HepG2 (cell line): ENCODE data around the gene NEBL. TPM values are rescaled to one million over a fixed set of nuclear protein-coding genes. Genes with fewer than 3 reads are reported as not detected.

Experiments
- ATAC-seq: fragments of 200-7000 bp; cut with Tn5 transposase; 3 replicates; pipeline ENCODE4 v1.9.1; 2020; ENCODE audit warnings: mild to moderate bottlenecking, moderate library complexity
- BruUV-seq: library from RNA; stranded (reverse); fragments of 400-500 nt; replicated peaks from 2 replicates; lab custom pipeline; 2021; lab: Mats Ljungman, UMichigan
- CTCF ChIA-PET: fragments of 300-600 bp; formaldehyde crosslinking; extraction: SDS; loops from one replicate; lab custom pipeline; 2021; ENCODE audit warnings: low total read pairs, inconsistent platforms, low intra/inter-chr PET ratio; lab: Yijun Ruan, JAX
- POLR2A ChIA-PET: fragments of 350-600 bp; sonication (Branson Sonifier 250); formaldehyde crosslinking; loops from one replicate; lab custom pipeline; 2020; ENCODE audit warnings: antibody characterized with exemption, inconsistent platforms; lab: Yijun Ruan, JAX
- DNase-seq: peaks from one replicate; pipeline ENCODE4 v3.0.0-alpha.2; 2015; ENCODE audit warnings: low spot score
- FAIRE-seq: peaks from 3 replicates; lab custom pipeline; 2011; peaks lifted over from hg19 to GRCh38; lab: Jason Lieb, UNC
- H2AFZ ChIP-seq: one replicate; pipeline ENCODE4 v1.6.1; 2011; ENCODE audit warnings: low read length, inconsistent platforms
- H3K27ac ChIP-seq: fragments of 300-600 bp; 3 replicates; pipeline ENCODE4 v1.8.0; 2011; ENCODE audit warnings: mixed run types, mild to moderate bottlenecking, mixed read lengths, low read length, inconsistent platforms; ENCODE audit not compliant: insufficient read depth; ENCODE audit errors: extremely low read length
- H3K27me3 ChIP-seq, 2 experiments: fragments of 200-600 bp in 1 of 2; 2 replicates in 1 of 2; 3 replicates in 1 of 2; pipeline versions ENCODE4 v1.6.0 to v1.8.0; 2011; ENCODE audit warnings: low read length in 2 of 2, mild to moderate bottlenecking in 2 of 2, moderate library complexity in 2 of 2, inconsistent platforms in 1 of 2; ENCODE audit not compliant: insufficient read depth in 2 of 2, control insufficient read depth in 1 of 2
- H3K36me3 ChIP-seq, 2 experiments: fragments of 200-600 bp in 1 of 2; replicated peaks in 1 of 2; 2 replicates in 1 of 2; 3 replicates in 1 of 2; pipeline versions ENCODE4 v1.5.1 to v1.8.0; 2011; ENCODE audit warnings: low read length in 2 of 2, inconsistent platforms in 1 of 2; ENCODE audit not compliant: insufficient read depth in 2 of 2, control insufficient read depth in 1 of 2
- H3K4me1 ChIP-seq: 2 replicates; pipeline ENCODE4 v1.5.1; 2012; ENCODE audit warnings: low read length, inconsistent platforms; ENCODE audit not compliant: insufficient read depth
- H3K4me2 ChIP-seq: 2 replicates; pipeline ENCODE4 v1.6.0; 2011; ENCODE audit warnings: low read depth, low read length, inconsistent platforms
- H3K4me3 ChIP-seq, 3 experiments: fragments of 200-600 bp in 1 of 3; sonication (generic), shearing (Covaris generic) in 1 of 3; replicated peaks in 1 of 3; 2 replicates each; pipeline ENCODE4 v1.5.1; 2011 to 2016; ENCODE audit warnings: low read length in 3 of 3, inconsistent platforms in 2 of 3, low read depth in 2 of 3, mild to moderate bottlenecking in 2 of 3, control low read depth in 1 of 3, mixed read lengths in 1 of 3; ENCODE audit not compliant: insufficient read depth in 1 of 3
- H3K79me2 ChIP-seq: one replicate; pipeline ENCODE4 v1.6.1; 2011; ENCODE audit warnings: low read length, inconsistent platforms; ENCODE audit not compliant: insufficient read depth
- H3K9ac ChIP-seq: 2 replicates; pipeline ENCODE4 v1.6.0; 2011; ENCODE audit warnings: mild to moderate bottlenecking, low read depth, low read length, inconsistent platforms; ENCODE audit not compliant: insufficient read depth
- H3K9me3 ChIP-seq: 2 replicates; pipeline ENCODE4 v1.5.1; 2012; ENCODE audit warnings: mild to moderate bottlenecking, low read length
- H4K20me1 ChIP-seq: 2 replicates; pipeline ENCODE4 v1.6.0; 2011; ENCODE audit warnings: inconsistent platforms, mild to moderate bottlenecking, low read length, moderate library complexity; ENCODE audit not compliant: insufficient read depth
- CHD2 ChIP-seq: IDR thresholded peaks from 2 replicates; pipeline ENCODE4 v1.6.1; 2011; ENCODE audit warnings: low read depth, low read length, improper control_type of control experiment
- KAT8 ChIP-seq: IDR thresholded peaks from 2 replicates; pipeline ENCODE4 v1.6.1; 2016; ENCODE audit warnings: missing genetic modification reagents, missing compliant biosample characterization
- ZMAT3 ChIP-seq: sonication (generic); formaldehyde crosslinking; conservative IDR thresholded peaks from 2 replicates; pipeline ENCODE4 v1.7.0; 2021; ENCODE audit warnings: missing genetic modification reagents
- ZNF652 ChIP-seq: IDR thresholded peaks from 2 replicates; pipeline ENCODE4 v1.6.1; 2016; ENCODE audit warnings: low read depth, borderline replicate concordance
- WGBS: methylation state at CpG from one replicate; pipeline ENCODE4 v1.1.6; 2017; ENCODE audit warnings: low lambda C conversion rate; 5-methylcytosine and 5-hydroxymethylcytosine counted together
- in situ Hi-C: cut with HindIII; loops from 2 replicates; pipeline ENCODE4 v1.10.0; 2017; ENCODE audit warnings: low pct_unique_long_range_greater_than_20kb; ENCODE audit not compliant: extremely low pct_ligation_motif_present
- intact Hi-C: fragments of 100-400 bp; cut with micrococcal nuclease; formaldehyde crosslinking; loops from one replicate; pipeline ENCODE4 v1.10.0; 2022; ENCODE audit not compliant: unreplicated experiment
- polyA plus RNA-seq, 8 experiments: library from polyadenylated mRNA; depleted of rRNA in 3 of 8; stranded (reverse) in 7 of 8; unstranded in 1 of 8; fragments of >200 nt; fragmentation: Illumina TruSeq in 4 of 8; extraction: Trizol in 4 of 8; gene quantifications; 2 replicates each; pipeline versions ENCODE4 v1.2.1 to v1.2.3, GENCODE V29; 2011 to 2016; ENCODE audit warnings: low read depth in 4 of 8, missing spikeins in 1 of 8, mixed read lengths in 1 of 8; ENCODE audit not compliant: insufficient read depth in 1 of 8
- total RNA-seq, 5 experiments: library from RNA; depleted of rRNA; stranded (reverse); fragments of >200 nt; fragmentation: Illumina TruSeq; extraction: Trizol; gene quantifications; 2 replicates each; pipeline ENCODE4 v1.2.3, GENCODE V29; 2016; ENCODE audit warnings: low read depth in 1 of 5
- TF ChIP-seq, protein P1 (sequence below): sonication (generic); formaldehyde crosslinking; IDR thresholded peaks from 2 replicates; pipeline ENCODE4 v1.8.0; 2022; ENCODE audit warnings: missing genetic modification reagents, low read depth, mild to moderate bottlenecking, borderline replicate concordance
- TF ChIP-seq, protein P2 (sequence below): sonication (generic); formaldehyde crosslinking; IDR thresholded peaks from 2 replicates; pipeline ENCODE4 v1.5.0; 2020; ENCODE audit warnings: mild to moderate bottlenecking, missing genetic modification reagents, borderline replicate concordance
- TF ChIP-seq, protein P3 (sequence below): sonication (generic); formaldehyde crosslinking; IDR thresholded peaks from 2 replicates; pipeline ENCODE4 v1.5.1; 2020; ENCODE audit warnings: missing genetic modification reagents, mild to moderate bottlenecking, borderline replicate concordance
- TF ChIP-seq, protein P4 (sequence below): sonication (generic); formaldehyde crosslinking; IDR thresholded peaks from 2 replicates; pipeline ENCODE4 v1.5.0; 2020; ENCODE audit warnings: missing genetic modification reagents, mild to moderate bottlenecking, borderline replicate concordance
- TF ChIP-seq, protein P5 (sequence below): sonication (generic); formaldehyde crosslinking; IDR thresholded peaks from 2 replicates; pipeline ENCODE4 v1.5.0; 2020; ENCODE audit warnings: missing genetic modification reagents
- TF ChIP-seq, protein P6 (sequence below): sonication (generic); formaldehyde crosslinking; IDR thresholded peaks from 2 replicates; pipeline ENCODE4 v1.8.1; 2022; ENCODE audit warnings: low read depth, mild to moderate bottlenecking, missing genetic modification reagents

The NEBL gene
- total and polyA plus RNA-seq, 2 of the 13 experiments (the other 11 are each of a cell fraction or from before 2014, with no cell fraction given), result not detected

DNA sequence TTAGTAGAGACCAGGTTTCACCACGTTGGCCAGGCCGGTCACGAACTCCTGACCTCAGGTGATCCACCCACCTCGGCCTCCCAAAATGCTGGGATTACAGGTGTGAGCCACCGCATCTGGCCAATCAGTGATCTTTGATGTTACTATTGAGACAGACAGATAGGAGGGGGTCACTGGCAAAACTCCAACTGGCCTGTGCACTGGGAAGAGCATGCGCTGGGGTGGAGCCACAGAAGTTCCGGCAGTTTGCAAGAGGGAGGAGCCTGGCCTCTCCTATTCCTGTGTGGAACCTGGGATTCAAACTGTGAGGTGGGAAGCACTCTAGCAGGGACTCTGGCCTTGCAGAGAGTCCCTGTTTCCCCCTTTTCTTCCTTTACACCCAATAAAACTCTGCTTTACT, 60.7 kb downstream of the NEBL start (continued):
- TF ChIP-seq, protein P1, sequence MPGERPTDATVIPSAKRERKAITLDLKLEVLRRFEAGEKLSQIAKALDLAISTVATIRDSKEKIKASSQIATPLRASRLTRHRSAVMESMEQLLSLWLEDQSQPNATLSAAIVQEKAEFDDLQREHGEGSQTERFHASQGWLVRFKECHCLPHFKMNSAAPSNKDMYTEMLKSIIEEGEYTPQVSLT (CRISPR knock-in tag), result no peak
- TF ChIP-seq, protein P2, sequence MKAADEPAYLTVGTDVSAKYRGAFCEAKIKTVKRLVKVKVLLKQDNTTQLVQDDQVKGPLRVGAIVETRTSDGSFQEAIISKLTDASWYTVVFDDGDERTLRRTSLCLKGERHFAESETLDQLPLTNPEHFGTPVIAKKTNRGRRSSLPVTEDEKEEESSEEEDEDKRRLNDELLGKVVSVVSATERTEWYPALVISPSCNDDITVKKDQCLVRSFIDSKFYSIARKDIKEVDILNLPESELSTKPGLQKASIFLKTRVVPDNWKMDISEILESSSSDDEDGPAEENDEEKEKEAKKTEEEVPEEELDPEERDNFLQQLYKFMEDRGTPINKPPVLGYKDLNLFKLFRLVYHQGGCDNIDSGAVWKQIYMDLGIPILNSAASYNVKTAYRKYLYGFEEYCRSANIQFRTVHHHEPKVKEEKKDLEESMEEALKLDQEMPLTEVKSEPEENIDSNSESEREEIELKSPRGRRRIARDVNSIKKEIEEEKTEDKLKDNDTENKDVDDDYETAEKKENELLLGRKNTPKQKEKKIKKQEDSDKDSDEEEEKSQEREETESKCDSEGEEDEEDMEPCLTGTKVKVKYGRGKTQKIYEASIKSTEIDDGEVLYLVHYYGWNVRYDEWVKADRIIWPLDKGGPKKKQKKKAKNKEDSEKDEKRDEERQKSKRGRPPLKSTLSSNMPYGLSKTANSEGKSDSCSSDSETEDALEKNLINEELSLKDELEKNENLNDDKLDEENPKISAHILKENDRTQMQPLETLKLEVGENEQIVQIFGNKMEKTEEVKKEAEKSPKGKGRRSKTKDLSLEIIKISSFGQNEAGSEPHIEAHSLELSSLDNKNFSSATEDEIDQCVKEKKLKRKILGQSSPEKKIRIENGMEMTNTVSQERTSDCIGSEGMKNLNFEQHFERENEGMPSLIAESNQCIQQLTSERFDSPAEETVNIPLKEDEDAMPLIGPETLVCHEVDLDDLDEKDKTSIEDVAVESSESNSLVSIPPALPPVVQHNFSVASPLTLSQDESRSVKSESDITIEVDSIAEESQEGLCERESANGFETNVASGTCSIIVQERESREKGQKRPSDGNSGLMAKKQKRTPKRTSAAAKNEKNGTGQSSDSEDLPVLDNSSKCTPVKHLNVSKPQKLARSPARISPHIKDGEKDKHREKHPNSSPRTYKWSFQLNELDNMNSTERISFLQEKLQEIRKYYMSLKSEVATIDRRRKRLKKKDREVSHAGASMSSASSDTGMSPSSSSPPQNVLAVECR (CRISPR knock-in tag), result no peak

DNA sequence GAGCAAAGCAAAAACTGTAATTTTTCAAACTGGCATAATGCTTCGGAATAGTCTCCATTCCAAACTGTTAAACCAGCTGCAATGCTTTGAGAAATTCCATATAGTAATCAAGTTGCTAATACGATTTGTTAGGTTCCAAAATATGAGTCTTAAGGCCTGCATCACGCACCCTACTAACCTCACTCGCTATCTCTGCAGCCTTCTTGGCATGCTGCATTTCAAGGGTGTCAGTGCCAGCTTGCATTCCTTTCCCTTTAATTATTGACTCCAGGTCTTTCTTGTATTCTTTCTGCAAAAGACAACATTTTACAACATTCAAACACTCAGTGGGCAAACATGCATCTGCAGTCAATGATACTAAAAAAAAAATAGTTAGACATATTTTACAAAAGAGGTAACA, 61.8 kb downstream of the NEBL start:
- H4K20me1 ChIP-seq, result no peaks in the 10 kb centered on the region
- H3K27ac ChIP-seq, result no peak overlapping the region
- FAIRE-seq, result no peak
- ChIA-PET POLR2A (no interaction called here), CTCF (no interaction called here)
- no peak overlapping the region for H3K4me3 ChIP-seq
- no peak for DNase-seq
- H3K9ac ChIP-seq, result no peak overlapping the region
- no peak for ATAC-seq
- in situ Hi-C loops (no loop called here), intact Hi-C loops (no loop called here)
- H2AFZ ChIP-seq, result no peak overlapping the region
- no peak overlapping the region for H3K4me2 ChIP-seq
- H3K79me2 ChIP-seq, result no peaks in the 10 kb centered on the region
- BruUV-seq, result no TSS peak
- WGBS, result 3% methylated on average over 4 of the region's 4 CpGs
- H3K9me3 ChIP-seq, result no peaks in the 10 kb centered on the region
- no peaks in the 10 kb centered on the region for H3K27me3 ChIP-seq
- H3K36me3 ChIP-seq, result no peaks in the 10 kb centered on the region
- H3K4me1 ChIP-seq, result no peaks in the 10 kb centered on the region
- TF ChIP-seq, protein P3, sequence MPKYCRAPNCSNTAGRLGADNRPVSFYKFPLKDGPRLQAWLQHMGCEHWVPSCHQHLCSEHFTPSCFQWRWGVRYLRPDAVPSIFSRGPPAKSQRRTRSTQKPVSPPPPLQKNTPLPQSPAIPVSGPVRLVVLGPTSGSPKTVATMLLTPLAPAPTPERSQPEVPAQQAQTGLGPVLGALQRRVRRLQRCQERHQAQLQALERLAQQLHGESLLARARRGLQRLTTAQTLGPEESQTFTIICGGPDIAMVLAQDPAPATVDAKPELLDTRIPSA, result no peak
- TF ChIP-seq, protein P4, sequence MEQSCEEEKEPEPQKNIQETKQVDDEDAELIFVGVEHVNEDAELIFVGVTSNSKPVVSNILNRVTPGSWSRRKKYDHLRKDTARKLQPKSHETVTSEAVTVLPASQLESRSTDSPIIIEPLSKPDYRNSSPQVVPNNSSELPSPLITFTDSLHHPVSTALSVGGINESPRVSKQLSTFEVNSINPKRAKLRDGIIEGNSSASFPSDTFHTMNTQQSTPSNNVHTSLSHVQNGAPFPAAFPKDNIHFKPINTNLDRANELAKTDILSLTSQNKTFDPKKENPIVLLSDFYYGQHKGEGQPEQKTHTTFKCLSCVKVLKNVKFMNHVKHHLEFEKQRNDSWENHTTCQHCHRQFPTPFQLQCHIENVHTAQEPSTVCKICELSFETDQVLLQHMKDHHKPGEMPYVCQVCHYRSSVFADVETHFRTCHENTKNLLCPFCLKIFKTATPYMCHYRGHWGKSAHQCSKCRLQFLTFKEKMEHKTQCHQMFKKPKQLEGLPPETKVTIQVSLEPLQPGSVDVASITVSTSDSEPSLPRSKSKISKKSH (CRISPR knock-in tag), result no peak
- TF ChIP-seq CHD2 (no peak), ZNF652 (CRISPR knock-in tag) (no peak), ZMAT3 (no peak), KAT8 (CRISPR knock-in tag) (no peak)
- TF ChIP-seq, protein P5, sequence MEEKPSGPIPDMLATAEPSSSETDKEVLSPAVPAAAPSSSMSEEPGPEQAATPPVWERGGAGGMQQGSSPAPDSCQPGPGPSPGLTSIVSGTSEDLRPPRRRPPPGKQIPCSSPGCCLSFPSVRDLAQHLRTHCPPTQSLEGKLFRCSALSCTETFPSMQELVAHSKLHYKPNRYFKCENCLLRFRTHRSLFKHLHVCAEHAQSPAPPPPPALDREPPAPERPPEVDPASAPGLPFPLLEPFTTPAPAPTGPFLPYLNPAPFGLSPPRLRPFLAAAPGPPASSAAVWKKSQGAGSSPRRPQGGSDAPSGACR, result no peak
- TF ChIP-seq, protein P6, sequence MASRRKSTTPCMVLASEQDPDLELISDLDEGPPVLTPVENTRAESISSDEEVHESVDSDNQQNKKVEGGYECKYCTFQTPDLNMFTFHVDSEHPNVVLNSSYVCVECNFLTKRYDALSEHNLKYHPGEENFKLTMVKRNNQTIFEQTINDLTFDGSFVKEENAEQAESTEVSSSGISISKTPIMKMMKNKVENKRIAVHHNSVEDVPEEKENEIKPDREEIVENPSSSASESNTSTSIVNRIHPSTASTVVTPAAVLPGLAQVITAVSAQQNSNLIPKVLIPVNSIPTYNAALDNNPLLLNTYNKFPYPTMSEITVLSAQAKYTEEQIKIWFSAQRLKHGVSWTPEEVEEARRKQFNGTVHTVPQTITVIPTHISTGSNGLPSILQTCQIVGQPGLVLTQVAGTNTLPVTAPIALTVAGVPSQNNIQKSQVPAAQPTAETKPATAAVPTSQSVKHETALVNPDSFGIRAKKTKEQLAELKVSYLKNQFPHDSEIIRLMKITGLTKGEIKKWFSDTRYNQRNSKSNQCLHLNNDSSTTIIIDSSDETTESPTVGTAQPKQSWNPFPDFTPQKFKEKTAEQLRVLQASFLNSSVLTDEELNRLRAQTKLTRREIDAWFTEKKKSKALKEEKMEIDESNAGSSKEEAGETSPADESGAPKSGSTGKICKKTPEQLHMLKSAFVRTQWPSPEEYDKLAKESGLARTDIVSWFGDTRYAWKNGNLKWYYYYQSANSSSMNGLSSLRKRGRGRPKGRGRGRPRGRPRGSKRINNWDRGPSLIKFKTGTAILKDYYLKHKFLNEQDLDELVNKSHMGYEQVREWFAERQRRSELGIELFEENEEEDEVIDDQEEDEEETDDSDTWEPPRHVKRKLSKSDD, result no peak
